ENCODE data around the gene ANKUB1. TPM values are rescaled to one million over a fixed set of nuclear protein-coding genes. Genes with fewer than 3 reads are reported as not detected.

The ANKUB1 gene
- total RNA-seq, 2 donors from 2014 or later, result not detected

- DNase-seq, result no peak
- no peak overlapping the region for H3K4me3 ChIP-seq
- H3K9ac ChIP-seq (ENCODE audit: low read depth in 2 of 2, low read length in 2 of 2), result no peak overlapping the region
- H3K27ac ChIP-seq, result no peak overlapping the region
- intact Hi-C loops (cut with DNase I), result no loop called here
- H3K9me3 ChIP-seq, result no peaks in the 10 kb centered on the region
- no peak for TF ChIP-seq CTCF (IDR thresholded peaks at IDR 0.05)
- no peaks in the 10 kb centered on the region for H3K4me1 ChIP-seq
- no peaks in the 10 kb centered on the region for H3K36me3 ChIP-seq
- no peaks in the 10 kb centered on the region for H3K27me3 ChIP-seq
These were observed 3.7 kb upstream of the ANKUB1 start for GRCh38 chr3:149796026-149796425.

GRCh38 chr3:149790698-149791097 is 1.7 kb downstream of the ANKUB1 start:
- no peak for TF ChIP-seq CTCF (IDR thresholded peaks at IDR 0.05)
- Histone ChIP-seq H3K27me3 (no peaks in the 10 kb centered on the region), H3K27ac (no peak overlapping the region), H3K36me3 (no peaks in the 10 kb centered on the region), H3K4me1 (no peaks in the 10 kb centered on the region), H3K9ac (ENCODE audit: low read depth in 2 of 2, low read length in 2 of 2) (no peak overlapping the region), H3K9me3 (no peaks in the 10 kb centered on the region), H3K4me3 (no peak overlapping the region)
- intact Hi-C loops (cut with DNase I), result no loop called here
- no peak for DNase-seq

- H3K9ac ChIP-seq (ENCODE audit: low read depth in 2 of 2, low read length in 2 of 2), result no peak overlapping the region
- TF ChIP-seq CTCF (IDR thresholded peaks at IDR 0.05), result no peak
- no peaks in the 10 kb centered on the region for H3K36me3 ChIP-seq
- no peak for DNase-seq
- intact Hi-C loops (cut with DNase I), result no loop called here
- H3K9me3 ChIP-seq, result no peaks in the 10 kb centered on the region
- H3K4me3 ChIP-seq, result no peak overlapping the region
- H3K4me1 ChIP-seq, result no peaks in the 10 kb centered on the region
- no peak overlapping the region for H3K27ac ChIP-seq
- H3K27me3 ChIP-seq, result no peaks in the 10 kb centered on the region
These were observed 2.1 kb downstream of the ANKUB1 start for GRCh38 chr3:149790268-149790667.

- Histone ChIP-seq H3K9ac (ENCODE audit: low read depth in 2 of 2, low read length in 2 of 2) (no peak overlapping the region), H3K4me1 (no peaks in the 10 kb centered on the region), H3K27ac (no peak overlapping the region), H3K9me3 (no peaks in the 10 kb centered on the region), H3K27me3 (no peaks in the 10 kb centered on the region), H3K36me3 (no peaks in the 10 kb centered on the region), H3K4me3 (no peak overlapping the region)
- intact Hi-C loops (cut with DNase I), result no loop called here
- no peak for TF ChIP-seq CTCF (IDR thresholded peaks at IDR 0.05)
- no peak for DNase-seq
These were observed 8.2 kb downstream of the ANKUB1 start for GRCh38 chr3:149784064-149784704.

- no peak overlapping the region for H3K27ac ChIP-seq
- H3K36me3 ChIP-seq, result no peaks in the 10 kb centered on the region
- no peaks in the 10 kb centered on the region for H3K9me3 ChIP-seq
- H3K4me1 ChIP-seq, result no peaks in the 10 kb centered on the region
- no peaks in the 10 kb centered on the region for H3K27me3 ChIP-seq
- intact Hi-C loops (cut with DNase I), result no loop called here
- TF ChIP-seq CTCF (IDR thresholded peaks at IDR 0.05), result no peak
- no peak overlapping the region for H3K4me3 ChIP-seq
- H3K9ac ChIP-seq (ENCODE audit: low read depth in 2 of 2, low read length in 2 of 2), result no peak overlapping the region
- DNase-seq, result no peak
These were observed 8.8 kb downstream of the ANKUB1 start for GRCh38 chr3:149783576-149783975.

Data from colonic mucosa (tissue), 4 donors.